Ishikawa (cell line): ENCODE results near the gene TENM3.

ENCODE experiments used
- CEBPB ChIP-seq: IDR thresholded peaks from 2 replicates; pipeline ENCODE4 v1.6.1; 2012
- EGR1 ChIP-seq: IDR thresholded peaks from 2 replicates; pipeline ENCODE4 v1.6.1; 2012
- EP300 ChIP-seq: IDR thresholded peaks from 2 replicates; pipeline ENCODE4 v1.6.1; 2012; ENCODE audit warnings: borderline replicate concordance
- FOXM1 ChIP-seq: IDR thresholded peaks from 2 replicates; pipeline ENCODE4 v1.6.1; 2012; ENCODE audit warnings: low read depth, borderline replicate concordance
- RAD21 ChIP-seq: IDR thresholded peaks from 2 replicates; pipeline ENCODE4 v1.6.1; 2012; ENCODE audit warnings: low read depth
- YY1 ChIP-seq: IDR thresholded peaks from 2 replicates; pipeline ENCODE4 v1.6.1; 2012; ENCODE audit warnings: low read depth
- ZBTB7A ChIP-seq: IDR thresholded peaks from 2 replicates; pipeline ENCODE4 v1.6.1; 2012; ENCODE audit warnings: low read depth
- TF ChIP-seq, protein P1 (sequence below): IDR thresholded peaks from 2 replicates; pipeline ENCODE4 v1.6.1; 2012; ENCODE audit warnings: low read depth, mild to moderate bottlenecking

GRCh38 chr4:182351485-182351884 lies 108.3 kb downstream of the TENM3 start:
- TF ChIP-seq EGR1 = no peak
- TF ChIP-seq CEBPB = no peak
- TF ChIP-seq, protein P1, sequence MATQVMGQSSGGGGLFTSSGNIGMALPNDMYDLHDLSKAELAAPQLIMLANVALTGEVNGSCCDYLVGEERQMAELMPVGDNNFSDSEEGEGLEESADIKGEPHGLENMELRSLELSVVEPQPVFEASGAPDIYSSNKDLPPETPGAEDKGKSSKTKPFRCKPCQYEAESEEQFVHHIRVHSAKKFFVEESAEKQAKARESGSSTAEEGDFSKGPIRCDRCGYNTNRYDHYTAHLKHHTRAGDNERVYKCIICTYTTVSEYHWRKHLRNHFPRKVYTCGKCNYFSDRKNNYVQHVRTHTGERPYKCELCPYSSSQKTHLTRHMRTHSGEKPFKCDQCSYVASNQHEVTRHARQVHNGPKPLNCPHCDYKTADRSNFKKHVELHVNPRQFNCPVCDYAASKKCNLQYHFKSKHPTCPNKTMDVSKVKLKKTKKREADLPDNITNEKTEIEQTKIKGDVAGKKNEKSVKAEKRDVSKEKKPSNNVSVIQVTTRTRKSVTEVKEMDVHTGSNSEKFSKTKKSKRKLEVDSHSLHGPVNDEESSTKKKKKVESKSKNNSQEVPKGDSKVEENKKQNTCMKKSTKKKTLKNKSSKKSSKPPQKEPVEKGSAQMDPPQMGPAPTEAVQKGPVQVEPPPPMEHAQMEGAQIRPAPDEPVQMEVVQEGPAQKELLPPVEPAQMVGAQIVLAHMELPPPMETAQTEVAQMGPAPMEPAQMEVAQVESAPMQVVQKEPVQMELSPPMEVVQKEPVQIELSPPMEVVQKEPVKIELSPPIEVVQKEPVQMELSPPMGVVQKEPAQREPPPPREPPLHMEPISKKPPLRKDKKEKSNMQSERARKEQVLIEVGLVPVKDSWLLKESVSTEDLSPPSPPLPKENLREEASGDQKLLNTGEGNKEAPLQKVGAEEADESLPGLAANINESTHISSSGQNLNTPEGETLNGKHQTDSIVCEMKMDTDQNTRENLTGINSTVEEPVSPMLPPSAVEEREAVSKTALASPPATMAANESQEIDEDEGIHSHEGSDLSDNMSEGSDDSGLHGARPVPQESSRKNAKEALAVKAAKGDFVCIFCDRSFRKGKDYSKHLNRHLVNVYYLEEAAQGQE = no peak
- no peak for TF ChIP-seq EP300
- TF ChIP-seq RAD21 = no peak
- no peak for TF ChIP-seq YY1
- TF ChIP-seq ZBTB7A = no peak
- no peak for TF ChIP-seq FOXM1
